MM.1S (cell line): ENCODE results near the gene ZBTB7C.

ENCODE experiments used
- DNase-seq: peaks from one replicate; pipeline ENCODE4 v3.0.0-alpha.2; 2015
- H2AFZ ChIP-seq: fragments of 300-600 bp; sonication (generic); 2 replicates; pipeline ENCODE4 v1.6.0; 2016; ENCODE audit warnings: antibody characterized with exemption, low read length
- H3F3A ChIP-seq: fragments of 300-600 bp; sonication (generic); 2 replicates; pipeline ENCODE4 v1.6.1; 2016; ENCODE audit warnings: mild to moderate bottlenecking, antibody characterized with exemption, low read length, moderate library complexity, mixed read lengths; ENCODE audit not compliant: insufficient read depth
- H3K27ac ChIP-seq: fragments of 300-600 bp; sonication (generic); 2 replicates; pipeline ENCODE4 v1.5.1; 2016; ENCODE audit warnings: mild to moderate bottlenecking, low read length
- H3K27me3 ChIP-seq: fragments of 300-600 bp; sonication (generic); replicated peaks from 2 replicates; pipeline ENCODE4 v1.6.0; 2016; ENCODE audit warnings: low read length; ENCODE audit not compliant: insufficient read depth
- H3K36me3 ChIP-seq: fragments of 300-600 bp; sonication (generic); replicated peaks from 2 replicates; pipeline ENCODE4 v1.6.1; 2016; ENCODE audit warnings: mild to moderate bottlenecking, low read length, mixed read lengths; ENCODE audit not compliant: insufficient read depth
- H3K4me1 ChIP-seq: fragments of 300-600 bp; sonication (generic); 2 replicates; pipeline ENCODE4 v1.6.1; 2016; ENCODE audit warnings: low read length, mixed read lengths
- H3K4me2 ChIP-seq: fragments of 300-600 bp; sonication (generic); 2 replicates; pipeline ENCODE4 v1.6.0; 2016; ENCODE audit warnings: low read depth, low read length
- H3K4me3 ChIP-seq: fragments of 300-600 bp; sonication (generic); 2 replicates; pipeline ENCODE4 v1.5.1; 2016; ENCODE audit warnings: low read length, mixed read lengths
- H3K79me2 ChIP-seq: fragments of 300-600 bp; sonication (generic); 2 replicates; pipeline ENCODE4 v1.6.1; 2016; ENCODE audit warnings: mixed run types, low read length, mixed read lengths
- H3K9ac ChIP-seq: fragments of 300-600 bp; sonication (generic); 2 replicates; pipeline ENCODE4 v1.6.1; 2016; ENCODE audit warnings: low read length, mixed read lengths
- H3K9me2 ChIP-seq: fragments of 300-600 bp; sonication (generic); replicated peaks from 2 replicates; pipeline ENCODE4 v1.6.1; 2016; ENCODE audit warnings: mild to moderate bottlenecking, low read length, mixed read lengths; ENCODE audit not compliant: insufficient read depth
- H3K9me3 ChIP-seq: fragments of 300-600 bp; sonication (generic); replicated peaks from 2 replicates; pipeline ENCODE4 v1.6.1; 2016; ENCODE audit warnings: mild to moderate bottlenecking, low read length, mixed read lengths; ENCODE audit not compliant: insufficient read depth
- H4K20me1 ChIP-seq: fragments of 300-600 bp; sonication (generic); 2 replicates; pipeline ENCODE4 v1.6.1; 2016; ENCODE audit warnings: mild to moderate bottlenecking, low read length, moderate library complexity, mixed read lengths; ENCODE audit not compliant: insufficient read depth
- CTCF ChIP-seq: fragments of 300-600 bp; sonication (generic); IDR thresholded peaks from 2 replicates; pipeline ENCODE4 v1.5.1; 2016; ENCODE audit warnings: antibody characterized with exemption, low read length, mixed read lengths
- EZH2 ChIP-seq: fragments of 300-600 bp; sonication (generic); optimal IDR thresholded peaks from 2 replicates; pipeline ENCODE3; 2017; ENCODE audit warnings: low read depth, mild to moderate bottlenecking, antibody characterized with exemption, low read length, mixed read lengths
- EZH2phosphoT487 ChIP-seq: fragments of 300-600 bp; sonication (generic); IDR thresholded peaks from 2 replicates; pipeline ENCODE4 v1.6.1; 2018; ENCODE audit warnings: antibody characterized with exemption, low read length

ZBTB7C gene

GRCh38 chr18:48124857-48125626 lies 284.1 kb downstream of the ZBTB7C start:
- no peak for DNase-seq
- Histone ChIP-seq H3K36me3 (no peaks in the 10 kb centered on the region), H3F3A (no peaks in the 10 kb centered on the region), H3K9me2 (no peaks in the 10 kb centered on the region), H3K4me1 (no peaks in the 10 kb centered on the region), H3K9me3 (no peaks in the 10 kb centered on the region), H3K9ac (no peak overlapping the region), H3K79me2 (no peaks in the 10 kb centered on the region), H2AFZ (no peak overlapping the region), H4K20me1 (no peaks in the 10 kb centered on the region), H3K4me2 (no peak overlapping the region), H3K4me3 (no peak overlapping the region), H3K27me3 (no peaks in the 10 kb centered on the region), H3K27ac (no peak overlapping the region)
- TF ChIP-seq CTCF: no peak
- no peak for TF ChIP-seq EZH2phosphoT487
- no peak for TF ChIP-seq EZH2

- Histone ChIP-seq H3K4me2 (no peak overlapping the region), H3K9me2 (no peaks in the 10 kb centered on the region), H3K4me3 (no peak overlapping the region), H3K9me3 (no peaks in the 10 kb centered on the region), H3K27ac (no peak overlapping the region), H4K20me1 (no peaks in the 10 kb centered on the region), H2AFZ (no peak overlapping the region), H3K9ac (no peak overlapping the region), H3K79me2 (no peaks in the 10 kb centered on the region), H3K4me1 (no peaks in the 10 kb centered on the region), H3K27me3 (no peaks in the 10 kb centered on the region), H3K36me3 (no peaks in the 10 kb centered on the region), H3F3A (no peaks in the 10 kb centered on the region)
- no peak for DNase-seq
- TF ChIP-seq EZH2phosphoT487 (no peak), EZH2 (no peak), CTCF (no peak)
Measured at GRCh38 chr18:48123941-48124340, 285.2 kb downstream of the ZBTB7C start.

- Histone ChIP-seq H3K79me2 (no peaks in the 10 kb centered on the region), H3K4me3 (no peak overlapping the region), H3F3A (no peaks in the 10 kb centered on the region), H3K36me3 (no peaks in the 10 kb centered on the region), H3K27ac (no peak overlapping the region), H3K9ac (no peak overlapping the region), H3K27me3 (no peaks in the 10 kb centered on the region), H3K9me2 (no peaks in the 10 kb centered on the region), H3K4me2 (no peak overlapping the region), H2AFZ (no peak overlapping the region), H3K9me3 (no peaks in the 10 kb centered on the region), H3K4me1 (no peaks in the 10 kb centered on the region), H4K20me1 (no peaks in the 10 kb centered on the region)
- DNase-seq: no peak
- no peak for TF ChIP-seq CTCF
- TF ChIP-seq EZH2phosphoT487: no peak
Measured at GRCh38 chr18:48123324-48123723, 285.9 kb downstream of the ZBTB7C start.
